Hepatocyte (in vitro differentiated cells): Measurements from ENCODE around the gene DDX1.

Source experiments
- CTCF ChIP-seq: fragments of 200-600 bp; sonication (generic); IDR thresholded peaks from 2 replicates; pipeline ENCODE4 v1.5.1; 2016; ENCODE audit warnings: antibody characterized with exemption, mild to moderate bottlenecking; ENCODE audit not compliant: poor library complexity
- EZH2 ChIP-seq: fragments of 200-600 bp; sonication (generic); IDR thresholded peaks from 2 replicates; pipeline ENCODE4 v1.6.1; 2016; ENCODE audit warnings: antibody characterized with exemption, mild to moderate bottlenecking, borderline replicate concordance
- EZH2phosphoT487 ChIP-seq: fragments of 200-600 bp; sonication (generic); IDR thresholded peaks from one replicate; pipeline ENCODE4 v1.6.1; 2018; ENCODE audit warnings: antibody characterized with exemption, mild to moderate bottlenecking, low read depth, moderate library complexity; ENCODE audit not compliant: unreplicated experiment, severe bottlenecking

GRCh38 chr2:15658911-15659310 is 67.2 kb downstream of the DDX1 start:
- no peak for TF ChIP-seq CTCF
- no peak for TF ChIP-seq EZH2
- TF ChIP-seq EZH2phosphoT487: no peak
